GM19372 (cell line): Measurements from ENCODE around the gene LDLRAP1.

Experiments
- ATAC-seq: cut with Tn5 transposase; IDR thresholded peaks from one replicate; pipeline ENCODE4 v1.9.1; 2021; ENCODE audit warnings: mild to moderate bottlenecking, low read depth, moderate library complexity; ENCODE audit not compliant: unreplicated experiment

LDLRAP1 gene

DNA sequence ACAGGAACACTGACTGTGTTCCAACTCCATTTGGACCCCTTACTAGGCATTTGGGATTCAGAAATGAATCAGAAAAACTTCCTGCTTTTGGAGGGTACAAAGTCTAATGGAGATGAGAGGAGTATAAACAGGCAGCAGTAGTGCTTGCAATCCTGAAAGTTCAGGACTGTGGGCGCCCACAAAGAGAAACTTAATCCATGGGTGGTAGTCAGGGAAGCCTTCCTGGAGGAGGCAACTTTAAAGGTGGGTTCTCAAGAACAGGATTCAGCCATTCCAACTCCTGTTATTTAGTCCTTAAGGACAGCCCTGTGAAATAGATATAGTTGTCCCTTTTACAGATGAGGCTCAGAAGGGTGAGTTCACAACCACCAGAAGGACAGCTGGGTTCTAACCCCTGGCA is 2.0 kb upstream of the LDLRAP1 start:
- no peak for ATAC-seq

GRCh38 chr1:25541889-25542658 is 1.3 kb upstream of the LDLRAP1 start:
- ATAC-seq, result no peak

DNA sequence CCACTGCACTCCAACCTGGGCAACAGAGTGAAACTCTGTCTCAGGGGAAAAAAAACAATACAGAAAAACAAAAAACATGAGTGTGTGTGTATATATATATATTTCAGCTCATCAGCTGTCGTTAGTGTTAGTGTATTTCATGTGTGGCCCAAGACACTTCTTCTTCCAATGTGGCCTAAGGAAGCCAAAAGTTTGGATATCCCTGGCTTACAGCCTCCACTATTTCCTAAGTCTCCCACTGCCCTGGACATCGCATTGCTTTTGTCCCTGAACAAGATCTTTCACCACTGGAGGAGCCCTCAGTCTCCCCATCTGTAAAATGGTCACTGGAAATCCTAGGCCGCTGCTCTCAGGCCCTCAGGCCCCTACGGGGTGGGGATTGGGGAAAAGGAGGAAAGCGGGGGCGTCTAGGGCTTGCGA is 391 bp upstream of the LDLRAP1 start:
- no peak for ATAC-seq

DNA sequence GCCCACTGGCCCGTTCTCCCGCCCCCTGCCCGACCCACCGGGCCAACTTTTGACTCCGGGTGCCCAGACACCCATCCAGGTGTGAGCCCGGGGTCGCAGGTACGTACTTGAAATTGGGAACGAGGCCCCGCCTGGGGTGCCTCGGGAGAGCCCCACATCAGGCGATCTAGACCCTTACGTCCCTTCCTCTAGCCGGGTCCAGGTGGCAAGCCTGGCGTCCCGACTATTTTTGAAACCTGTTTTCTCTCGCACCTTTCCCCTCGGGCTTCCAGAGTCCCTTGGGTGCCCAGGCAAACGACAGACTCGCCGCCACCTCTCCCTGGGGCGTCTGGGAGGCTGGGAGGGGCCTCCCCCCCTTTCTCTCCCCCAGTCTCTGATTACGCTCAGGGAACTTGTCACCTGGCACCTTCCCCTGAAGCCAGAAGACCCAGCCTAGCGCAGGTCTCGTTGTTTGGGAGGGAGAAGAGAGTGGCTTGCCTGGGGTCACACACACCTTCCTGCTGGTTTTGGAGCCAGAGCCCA is 898 bp downstream of the LDLRAP1 start:
- ATAC-seq, result no peak

DNA sequence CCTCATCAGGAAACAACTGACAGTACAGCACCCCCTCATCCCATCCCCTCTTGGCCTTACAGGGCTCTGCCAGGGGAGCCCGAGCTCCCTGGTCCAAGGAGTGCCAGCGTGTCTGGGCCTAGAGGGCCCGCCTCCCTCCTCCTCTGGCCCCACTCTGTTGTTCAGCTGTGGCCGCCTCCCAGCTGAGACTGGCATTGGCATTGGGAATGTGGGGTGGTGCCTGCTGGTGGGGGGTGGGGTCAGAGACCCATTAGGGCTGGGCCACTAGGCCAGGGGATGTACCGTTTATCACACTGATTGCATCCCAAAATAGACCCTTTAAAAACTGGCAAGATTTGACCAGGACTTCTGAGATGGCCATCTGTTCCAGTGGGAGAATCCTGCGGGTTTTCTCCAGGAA is 1.4 kb downstream of the LDLRAP1 start:
- ATAC-seq, result no peak

- ATAC-seq, result no peak
These were observed 2.4 kb downstream of the LDLRAP1 start for GRCh38 chr1:25545767-25546166.

GRCh38 chr1:25546193-25546592 is 2.8 kb downstream of the LDLRAP1 start:
- ATAC-seq, result no peak

DNA sequence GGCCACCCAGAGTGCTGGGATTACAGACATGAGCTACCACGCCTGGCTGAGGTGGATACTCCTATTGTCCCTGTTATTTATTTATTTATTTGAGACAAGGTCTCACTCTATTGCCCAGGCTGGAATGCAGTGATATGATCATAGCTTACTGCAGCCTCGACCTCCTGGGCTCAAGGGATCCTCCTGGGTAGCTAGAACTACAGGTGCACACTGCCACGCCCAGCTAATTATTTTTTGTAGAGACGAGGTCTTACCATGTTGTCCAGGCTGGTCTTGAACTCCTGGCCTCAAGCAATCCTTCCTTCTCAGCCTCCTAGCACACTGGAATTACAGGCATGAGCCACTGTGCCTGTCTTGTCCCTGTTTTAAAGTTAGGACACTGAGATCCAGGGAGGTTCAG is 5.2 kb downstream of the LDLRAP1 start:
- no peak for ATAC-seq

DNA sequence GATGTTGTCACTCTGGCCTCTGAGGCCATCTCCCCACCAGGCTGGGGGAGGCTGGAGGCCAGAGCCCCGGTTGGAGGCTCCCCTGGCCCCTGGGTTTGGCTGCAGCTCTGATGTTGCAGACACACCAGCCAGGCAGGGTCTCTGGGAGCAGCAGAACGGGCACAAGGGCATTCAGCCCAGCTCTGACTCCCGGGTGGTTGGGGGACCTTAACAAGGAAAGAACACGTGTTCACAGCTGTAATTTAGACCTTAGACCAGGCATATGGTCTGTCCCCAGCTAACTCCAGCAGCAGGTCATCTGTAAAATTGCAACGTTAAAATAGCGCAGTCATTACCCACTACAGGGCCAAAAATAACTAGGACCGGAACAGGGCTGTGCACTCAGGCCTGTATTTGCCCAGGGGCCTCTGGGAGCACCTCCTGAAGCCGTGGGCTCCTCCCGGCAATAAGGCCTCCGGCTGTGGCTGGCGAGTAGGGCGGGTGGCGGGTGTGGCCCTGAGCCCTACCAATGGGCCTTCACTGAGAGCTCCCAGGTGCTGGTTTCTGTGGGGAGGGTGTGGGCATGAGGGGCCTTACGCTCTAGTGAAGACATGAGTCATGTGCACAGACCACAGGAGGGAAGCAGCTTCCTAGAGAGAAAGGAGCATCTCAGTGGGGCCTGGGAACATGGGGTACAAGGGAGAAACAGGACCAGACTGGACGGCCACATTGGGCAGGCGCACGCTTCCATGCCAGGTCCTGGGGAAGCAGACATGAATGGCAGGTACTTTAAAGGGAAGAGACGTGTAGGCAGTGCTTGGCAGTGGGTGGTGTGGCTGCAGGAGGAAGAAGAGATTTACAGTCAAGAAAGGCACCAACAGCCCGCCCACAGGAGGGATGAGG is 6.1 kb downstream of the LDLRAP1 start:
- ATAC-seq, result peak; percentile 74

DNA sequence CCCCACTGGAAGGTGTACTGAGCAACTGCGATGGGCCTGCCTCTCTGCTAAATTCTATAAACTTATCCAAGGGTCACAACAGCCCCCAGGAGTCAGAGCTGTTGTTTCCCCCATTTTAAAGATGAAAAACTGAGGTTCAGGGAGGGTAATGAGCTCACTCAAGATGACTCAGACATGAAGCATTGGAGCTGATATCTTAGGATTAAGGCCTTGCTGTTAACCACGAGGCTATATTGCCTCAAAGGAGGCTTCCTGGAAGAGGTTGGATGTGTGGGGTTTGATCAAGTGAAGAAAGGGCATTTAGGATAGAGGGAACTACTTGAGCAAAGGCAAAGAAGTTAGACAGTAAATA is 6.7 kb downstream of the LDLRAP1 start:
- ATAC-seq, result no peak

GRCh38 chr1:25550683-25551310 is 7.4 kb downstream of the LDLRAP1 start:
- ATAC-seq, result no peak

DNA sequence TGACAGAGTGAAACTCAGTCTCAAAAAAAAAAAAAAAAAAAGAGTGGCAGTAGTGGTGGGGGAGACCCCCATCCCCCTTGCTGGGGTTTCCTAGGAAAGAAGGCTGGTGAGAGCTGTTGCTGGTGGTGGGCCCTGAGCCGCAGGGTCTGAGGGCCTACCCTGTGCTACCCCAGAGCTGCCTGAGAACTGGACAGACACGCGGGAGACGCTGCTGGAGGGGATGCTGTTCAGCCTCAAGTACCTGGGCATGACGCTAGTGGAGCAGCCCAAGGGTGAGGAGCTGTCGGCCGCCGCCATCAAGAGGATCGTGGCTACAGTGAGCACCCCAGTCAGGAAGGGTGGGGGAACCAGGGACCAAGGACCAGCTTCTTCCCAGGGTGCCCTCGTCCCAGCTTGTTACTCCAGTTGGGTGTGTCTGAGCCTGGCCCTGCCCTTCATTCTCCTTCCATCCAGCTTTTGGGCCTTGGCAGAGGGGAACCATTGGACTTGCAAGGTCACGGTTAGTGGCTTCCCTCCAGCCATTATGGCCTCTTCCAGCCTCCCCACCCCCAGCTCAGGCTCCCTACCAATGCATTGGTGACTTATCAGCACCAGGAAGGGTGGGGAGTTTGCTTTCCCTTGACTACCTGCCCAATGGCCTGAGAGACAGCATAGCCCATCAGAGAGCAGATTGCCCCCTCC is 10.5 kb downstream of the LDLRAP1 start:
- no peak for ATAC-seq

DNA sequence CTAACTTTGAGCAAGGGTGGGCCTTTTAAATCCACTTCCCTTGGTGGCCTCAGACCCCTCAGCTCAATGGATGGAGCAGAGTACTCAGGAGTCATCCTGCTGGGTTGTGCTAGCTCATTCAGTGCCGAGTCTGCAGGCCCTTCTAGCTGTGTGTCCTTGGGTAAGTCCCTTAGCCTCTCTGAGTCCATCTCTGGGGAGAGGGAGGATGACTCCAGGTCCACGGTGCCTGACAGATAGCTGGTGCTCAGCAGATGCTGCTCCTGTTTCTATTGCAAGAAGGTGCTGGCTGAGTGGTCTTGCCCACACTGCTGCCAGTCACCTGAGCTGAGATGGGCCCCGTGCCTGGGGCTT is 11.0 kb downstream of the LDLRAP1 start:
- no peak for ATAC-seq

DNA sequence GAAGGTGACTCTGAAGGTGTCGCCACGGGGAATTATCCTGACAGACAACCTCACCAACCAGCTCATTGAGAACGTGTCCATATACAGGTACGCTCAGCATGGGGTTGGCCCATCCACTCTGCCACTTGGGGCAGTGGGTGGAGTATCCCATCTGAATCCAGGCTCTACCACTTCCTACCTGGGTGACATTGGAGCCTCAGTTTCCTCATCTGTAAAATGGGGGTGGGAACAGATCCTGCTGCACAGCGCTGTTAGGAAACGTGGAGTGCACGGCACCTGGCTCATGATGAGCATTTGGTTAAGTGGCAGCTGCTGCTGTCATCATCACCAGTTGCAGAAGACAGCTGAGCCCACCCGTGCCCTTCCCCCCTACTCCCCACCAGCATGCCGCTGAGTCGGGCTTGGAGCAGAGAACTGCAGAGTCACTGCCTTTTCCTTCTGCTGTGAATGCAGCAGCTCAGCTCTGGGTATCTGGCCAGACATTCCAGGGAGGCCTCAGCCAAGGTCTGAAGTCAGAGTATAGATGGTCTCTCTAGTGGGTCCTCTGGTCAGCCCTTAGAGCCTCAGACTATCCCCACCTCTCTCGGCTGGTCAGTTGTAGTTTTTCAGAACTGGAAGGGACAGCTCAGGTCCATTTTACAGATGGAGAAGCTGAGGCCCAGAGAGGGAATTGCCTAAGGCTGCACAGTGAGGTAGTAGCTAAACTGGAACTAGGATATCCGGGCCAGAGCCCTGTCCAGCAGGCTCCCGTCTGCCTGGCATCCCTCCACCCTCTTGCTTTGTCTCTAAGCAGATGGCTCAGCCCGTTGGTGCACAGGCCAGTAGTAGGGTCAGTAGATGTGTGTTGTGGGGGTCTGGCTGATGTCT is 11.7 kb downstream of the LDLRAP1 start:
- no peak for ATAC-seq

DNA sequence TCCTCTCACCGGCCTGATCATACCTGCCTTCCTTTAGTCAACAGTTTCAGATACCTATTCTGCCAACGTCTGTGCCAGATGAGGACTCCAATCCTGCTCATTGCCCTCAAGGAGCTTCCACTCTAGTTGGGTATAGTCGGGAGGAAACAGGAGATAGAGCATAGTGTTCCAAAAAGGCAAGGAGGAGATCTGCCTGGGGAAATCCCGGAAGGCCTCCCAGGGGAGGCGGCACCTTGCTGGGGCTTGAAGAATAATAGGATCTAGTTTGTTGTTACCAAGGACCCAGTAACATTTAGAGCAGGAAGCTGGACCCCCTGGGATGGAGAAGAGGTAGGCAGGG is 12.3 kb downstream of the LDLRAP1 start:
- no peak for ATAC-seq

DNA sequence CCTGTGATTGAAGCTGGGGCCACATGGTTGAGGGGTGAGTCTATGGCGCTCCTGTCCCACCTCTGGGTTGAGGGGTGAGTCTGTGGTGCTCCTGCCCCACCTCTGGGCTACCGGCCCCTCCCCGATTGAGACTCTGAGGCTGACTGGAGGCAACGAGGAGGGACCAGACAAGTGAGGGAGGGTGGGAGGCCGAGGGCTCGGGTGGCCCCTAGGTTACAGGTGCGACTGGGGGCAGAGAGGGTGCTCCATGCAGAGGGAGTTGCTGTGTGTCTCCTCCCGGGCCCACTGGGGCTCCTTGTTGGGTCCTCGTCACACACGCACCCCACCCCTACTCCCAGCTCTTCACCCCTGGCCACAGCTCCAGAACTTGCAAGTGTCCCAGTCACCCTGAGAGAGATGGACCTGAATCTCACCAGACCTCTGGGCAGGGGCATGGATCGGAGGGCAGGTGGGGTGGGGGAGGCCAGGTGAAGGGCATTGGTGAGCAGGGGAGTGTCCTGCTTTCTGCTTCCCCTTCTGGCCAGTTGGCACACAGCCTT is 12.8 kb downstream of the LDLRAP1 start:
- no peak for ATAC-seq

DNA sequence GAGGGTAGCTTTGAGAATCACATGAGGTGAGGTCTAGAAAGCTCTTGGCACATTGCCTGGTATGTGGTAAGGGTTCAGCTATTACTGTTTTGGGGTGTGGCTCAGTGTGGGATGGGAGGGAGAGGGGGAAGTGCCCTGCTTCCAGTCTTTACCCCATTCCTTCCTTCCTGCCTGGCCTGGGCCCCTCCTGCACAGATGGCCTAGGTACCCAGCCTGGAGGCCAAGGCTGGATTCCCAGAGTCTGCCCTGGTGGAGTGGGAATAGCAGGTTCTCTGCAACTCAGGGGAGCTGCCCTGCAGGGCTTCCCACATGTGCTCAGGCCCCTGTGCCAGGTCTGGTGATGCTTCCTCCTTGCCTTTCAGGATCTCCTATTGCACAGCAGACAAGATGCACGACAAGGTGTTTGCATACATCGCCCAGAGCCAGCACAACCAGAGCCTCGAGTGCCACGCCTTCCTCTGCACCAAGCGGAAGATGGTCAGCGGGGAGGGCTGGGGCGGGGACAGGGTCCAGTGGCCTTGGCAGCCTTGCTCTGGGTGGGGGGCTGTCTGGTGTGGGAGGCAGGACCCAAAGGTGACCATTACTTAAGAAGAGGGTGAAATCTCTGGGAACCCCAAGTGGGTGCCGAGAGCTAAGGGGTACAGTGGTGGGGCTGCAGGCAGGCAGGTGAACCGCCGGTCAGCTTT is 13.5 kb downstream of the LDLRAP1 start:
- ATAC-seq, result no peak

DNA sequence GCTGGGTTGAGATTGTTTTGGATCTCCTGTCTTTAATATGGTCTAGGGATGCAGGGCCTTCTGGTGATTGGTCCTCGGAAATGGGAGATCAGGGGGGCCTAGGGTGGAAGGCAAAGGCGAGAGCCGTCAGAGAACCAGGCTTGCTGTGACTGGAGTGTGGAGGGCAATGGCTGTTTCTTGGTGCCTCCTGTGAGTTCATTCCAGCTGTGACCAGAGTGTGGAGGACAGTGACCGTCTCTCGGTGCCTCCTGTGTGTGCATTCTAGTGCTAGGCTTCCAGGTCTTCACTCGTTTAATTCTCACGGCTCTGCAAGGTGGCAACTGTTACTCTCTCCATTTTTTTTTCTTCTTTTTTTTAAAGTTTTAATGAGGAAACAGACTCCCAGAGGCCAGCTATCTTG is 14.1 kb downstream of the LDLRAP1 start:
- no peak for ATAC-seq

DNA sequence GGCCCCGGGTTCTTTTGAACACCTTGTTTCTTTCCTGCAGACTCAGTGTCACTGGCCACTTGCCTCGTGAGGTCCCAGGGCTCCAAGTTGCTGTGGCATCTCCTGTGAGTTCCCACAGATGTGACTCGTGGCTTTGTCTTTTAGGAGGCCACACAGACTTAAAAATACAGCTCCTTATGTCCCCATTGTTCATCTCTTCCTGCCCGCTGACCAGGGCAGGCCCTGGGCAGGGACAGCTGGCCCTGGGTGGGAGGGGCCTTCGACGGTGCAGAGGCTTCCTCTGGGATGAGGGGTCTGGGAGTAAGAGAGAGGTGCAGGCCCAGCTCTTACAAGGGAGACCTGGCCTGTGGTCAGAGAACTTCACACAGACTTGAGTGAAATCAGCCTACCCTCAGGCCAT is 15.6 kb downstream of the LDLRAP1 start:
- ATAC-seq, result no peak
